ENCODE measurements around the gene RAB8B. TPM values are rescaled to one million over a fixed set of nuclear protein-coding genes. Genes with fewer than 3 reads are reported as not detected.
A peak's percentile ranks its signal among the peaks of the same experiment; 100 is the strongest.
"Not testable (repeated sequence)": the region's sequence is repeated elsewhere in the genome, so short reads cannot be mapped to it uniquely, and the experiment has no call there.

Gene RAB8B
- total RNA-seq, 2 experiments from 2014 or later: 231 to 239 TPM

DNA sequence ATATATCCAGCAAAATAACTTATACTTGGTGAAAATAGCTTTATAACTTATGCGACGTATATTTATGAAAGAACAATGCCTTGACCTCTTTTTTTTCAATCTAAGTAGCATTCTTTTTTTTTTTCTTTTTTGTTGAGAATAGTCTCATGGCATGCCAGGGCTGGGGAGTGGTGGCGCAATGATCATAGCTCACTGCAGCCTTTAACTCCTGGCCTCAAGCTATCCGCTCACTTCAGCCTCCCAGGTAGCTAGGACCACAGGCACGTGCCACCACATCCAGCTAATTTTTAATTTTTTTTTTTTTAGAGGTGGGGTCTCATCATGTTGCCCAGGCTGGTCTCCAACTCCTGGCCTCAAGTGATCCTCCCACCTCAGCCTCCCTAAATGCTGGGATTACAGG is 43.5 kb downstream of the RAB8B start:
- H3K9me3 Mint-ChIP-seq: peaks cover 2% of the 10 kb centered on the region
- no peak overlapping the region for H3K4me3 Mint-ChIP-seq
- DNase-seq: no peak
- H3K4me1 Mint-ChIP-seq: peaks cover 80% of the 10 kb centered on the region
- H3K27ac Mint-ChIP-seq: peak overlapping the region; percentile 52
- H3K27me3 Mint-ChIP-seq: no peaks in the 10 kb centered on the region
- H3K36me3 Mint-ChIP-seq: peaks cover 58% of the 10 kb centered on the region

GRCh38 chr15:63233667-63234423 is 44.4 kb downstream of the RAB8B start:
- H3K4me3 Mint-ChIP-seq: no peak overlapping the region
- peaks cover 56% of the 10 kb centered on the region for H3K36me3 Mint-ChIP-seq
- peaks cover 3% of the 10 kb centered on the region for H3K9me3 Mint-ChIP-seq
- no peaks in the 10 kb centered on the region for H3K27me3 Mint-ChIP-seq
- DNase-seq: no peak
- H3K4me1 Mint-ChIP-seq: peaks cover 80% of the 10 kb centered on the region
- peak overlapping the region; percentile 52 for H3K27ac Mint-ChIP-seq

DNA sequence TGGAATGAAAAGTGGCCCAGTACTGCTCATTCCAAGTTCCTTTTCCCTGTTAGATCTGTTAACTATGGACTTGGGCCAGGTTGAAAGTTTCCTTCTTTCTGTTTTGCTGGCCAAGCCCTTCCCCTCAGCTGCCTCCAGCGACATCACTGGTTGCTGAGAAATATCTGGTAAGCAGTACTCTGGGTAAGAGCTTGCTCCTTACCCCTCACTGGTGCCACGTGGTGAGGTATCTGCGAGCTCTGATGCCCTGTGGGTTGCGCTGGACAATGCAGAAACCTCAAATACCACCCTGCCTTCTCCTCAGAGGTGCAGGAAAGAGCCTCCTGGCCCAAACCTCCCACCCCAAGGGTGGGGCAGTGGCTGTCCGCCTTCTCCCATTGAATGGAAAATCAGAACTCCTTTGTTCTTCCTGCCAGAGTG is 45.1 kb downstream of the RAB8B start:
- no peak overlapping the region for H3K4me3 Mint-ChIP-seq
- H3K36me3 Mint-ChIP-seq: peaks cover 54% of the 10 kb centered on the region
- no peak for DNase-seq
- peaks cover 76% of the 10 kb centered on the region for H3K4me1 Mint-ChIP-seq
- no peaks in the 10 kb centered on the region for H3K27me3 Mint-ChIP-seq
- peak overlapping the region; percentile 66 for H3K27ac Mint-ChIP-seq
- H3K9me3 Mint-ChIP-seq: peaks cover 3% of the 10 kb centered on the region

- no peaks in the 10 kb centered on the region for H3K27me3 Mint-ChIP-seq
- peaks cover 3% of the 10 kb centered on the region for H3K9me3 Mint-ChIP-seq
- no peak overlapping the region for H3K27ac Mint-ChIP-seq
- no peak for DNase-seq
- no peak overlapping the region for H3K4me3 Mint-ChIP-seq
- H3K4me1 Mint-ChIP-seq: peaks cover 76% of the 10 kb centered on the region
- H3K36me3 Mint-ChIP-seq: peaks cover 61% of the 10 kb centered on the region
Measured at GRCh38 chr15:63236272-63236671, 46.9 kb downstream of the RAB8B start.

GRCh38 chr15:63237086-63237485 is 47.7 kb downstream of the RAB8B start:
- Mint-ChIP-seq H3K27ac (peak overlapping the region; percentile 1), H3K36me3 (peaks cover 66% of the 10 kb centered on the region), H3K4me1 (peaks cover 68% of the 10 kb centered on the region)
- not testable (repeated sequence) for H3K9me3 Mint-ChIP-seq, DNase-seq, H3K4me3 Mint-ChIP-seq, H3K27me3 Mint-ChIP-seq

- DNase-seq: no peak
- Mint-ChIP-seq H3K36me3 (peaks cover 75% of the 10 kb centered on the region), H3K4me1 (peaks cover 69% of the 10 kb centered on the region), H3K27ac (peak overlapping the region; percentile 36), H3K9me3 (peaks cover 3% of the 10 kb centered on the region), H3K4me3 (no peak overlapping the region), H3K27me3 (no peaks in the 10 kb centered on the region)
Measured at GRCh38 chr15:63238171-63238570, 48.8 kb downstream of the RAB8B start.

DNA sequence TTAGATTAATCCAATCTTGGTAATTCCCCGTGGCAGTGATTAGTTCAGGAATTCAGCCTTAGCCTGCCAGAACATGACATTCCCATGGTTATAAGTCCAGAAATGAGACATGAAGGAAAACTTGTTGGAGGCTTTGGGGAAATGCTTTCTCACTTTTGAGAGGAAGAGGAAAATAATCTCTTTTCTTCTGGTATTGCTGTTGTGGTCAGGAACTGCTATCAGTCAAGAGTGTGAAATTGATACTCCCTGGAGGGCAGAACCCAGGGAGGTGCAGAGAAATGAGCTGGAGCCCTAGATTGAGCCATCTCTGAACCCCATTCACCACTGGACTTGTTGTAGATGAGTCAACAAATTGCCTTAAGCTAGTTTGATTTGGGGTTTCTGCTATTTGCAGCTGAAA is 49.4 kb downstream of the RAB8B start:
- peak; percentile 41 for DNase-seq
- Mint-ChIP-seq H3K27ac (peak overlapping the region; percentile 58), H3K27me3 (no peaks in the 10 kb centered on the region), H3K36me3 (peaks cover 76% of the 10 kb centered on the region), H3K4me3 (no peak overlapping the region), H3K9me3 (peaks cover 3% of the 10 kb centered on the region), H3K4me1 (peaks cover 69% of the 10 kb centered on the region)

DNA sequence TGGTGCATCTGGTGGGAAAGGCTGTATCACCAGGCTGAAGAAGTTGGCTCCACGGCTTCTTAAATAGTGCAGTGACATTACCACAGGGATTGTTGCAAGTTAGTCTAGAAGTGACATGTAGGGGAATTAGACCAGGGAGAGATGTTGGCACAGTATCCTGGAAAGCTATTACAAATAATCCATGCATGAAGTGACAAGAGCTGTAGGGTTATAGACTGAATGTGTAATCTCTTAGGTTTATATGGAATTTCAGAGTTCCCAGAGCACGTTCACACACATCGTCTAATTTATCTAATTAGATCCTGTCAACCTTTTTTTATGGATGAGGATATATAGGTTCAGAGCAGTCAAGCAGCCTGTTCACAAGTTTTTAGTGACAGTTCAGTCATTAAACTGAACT is 50.7 kb downstream of the RAB8B start:
- peaks cover 3% of the 10 kb centered on the region for H3K9me3 Mint-ChIP-seq
- peaks cover 70% of the 10 kb centered on the region for H3K4me1 Mint-ChIP-seq
- H3K4me3 Mint-ChIP-seq: no peak overlapping the region
- H3K27me3 Mint-ChIP-seq: no peaks in the 10 kb centered on the region
- peak overlapping the region; percentile 76 for H3K27ac Mint-ChIP-seq
- H3K36me3 Mint-ChIP-seq: peaks cover 75% of the 10 kb centered on the region
- no peak for DNase-seq

GRCh38 chr15:63241316-63241715 is 51.9 kb downstream of the RAB8B start:
- H3K36me3 Mint-ChIP-seq: peaks cover 77% of the 10 kb centered on the region
- no peak for DNase-seq
- H3K9me3 Mint-ChIP-seq: peaks cover 3% of the 10 kb centered on the region
- no peak overlapping the region for H3K27ac Mint-ChIP-seq
- H3K4me1 Mint-ChIP-seq: peaks cover 71% of the 10 kb centered on the region
- no peak overlapping the region for H3K4me3 Mint-ChIP-seq
- no peaks in the 10 kb centered on the region for H3K27me3 Mint-ChIP-seq

DNA sequence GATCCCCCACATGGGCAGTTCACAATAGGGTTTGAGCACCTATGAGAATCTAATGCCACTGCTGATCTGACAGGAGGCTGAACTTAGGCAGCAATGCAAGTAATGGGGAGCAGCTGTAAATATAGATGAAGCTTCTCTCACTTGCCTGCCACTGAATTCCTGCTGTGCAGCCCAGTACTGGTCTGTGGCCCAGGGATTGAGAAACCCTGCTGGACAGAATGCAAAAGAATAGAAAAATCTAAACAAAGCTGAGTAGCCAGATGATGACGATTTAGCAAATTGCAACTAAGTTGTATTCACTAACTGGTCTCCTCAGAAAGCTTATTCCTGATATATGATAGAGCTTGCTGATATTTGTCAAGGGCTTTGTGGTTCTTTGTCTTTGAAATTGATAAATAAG is 53.7 kb downstream of the RAB8B start:
- Mint-ChIP-seq H3K4me3 (no peak overlapping the region), H3K27ac (peak overlapping the region; percentile 49), H3K9me3 (peaks cover under 1% of the 10 kb centered on the region), H3K4me1 (peaks cover 66% of the 10 kb centered on the region), H3K27me3 (no peaks in the 10 kb centered on the region), H3K36me3 (peaks cover 76% of the 10 kb centered on the region)
- no peak for DNase-seq

GRCh38 chr15:63243776-63244175 is 54.4 kb downstream of the RAB8B start:
- no peak for DNase-seq
- H3K4me1 Mint-ChIP-seq: peaks cover 63% of the 10 kb centered on the region
- peak overlapping the region; percentile 86 for H3K27ac Mint-ChIP-seq
- H3K4me3 Mint-ChIP-seq: no peak overlapping the region
- H3K9me3 Mint-ChIP-seq: no peaks in the 10 kb centered on the region
- peaks cover 76% of the 10 kb centered on the region for H3K36me3 Mint-ChIP-seq
- H3K27me3 Mint-ChIP-seq: no peaks in the 10 kb centered on the region

DNA sequence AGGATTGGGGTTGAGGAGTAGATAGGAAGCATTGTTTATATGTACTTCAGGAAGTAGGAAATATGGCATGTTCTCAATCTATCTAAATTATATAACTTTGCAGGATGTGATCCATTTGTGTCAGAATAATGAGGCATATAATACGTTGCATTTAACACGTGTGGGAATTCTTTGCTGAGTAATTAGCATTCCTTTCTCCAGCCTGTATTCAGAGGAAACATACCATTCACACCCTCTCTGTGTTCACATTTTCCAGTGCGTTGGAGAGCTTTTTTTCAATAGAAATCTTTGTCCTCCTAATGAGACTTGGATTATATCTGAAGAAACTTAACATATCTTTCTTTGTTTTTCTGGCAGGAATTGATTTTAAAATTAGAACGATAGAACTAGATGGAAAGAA is 55.0 kb downstream of the RAB8B start:
- H3K9me3 Mint-ChIP-seq: no peaks in the 10 kb centered on the region
- peaks cover 78% of the 10 kb centered on the region for H3K36me3 Mint-ChIP-seq
- H3K27me3 Mint-ChIP-seq: no peaks in the 10 kb centered on the region
- peaks cover 63% of the 10 kb centered on the region for H3K4me1 Mint-ChIP-seq
- no peak for DNase-seq
- peak overlapping the region; percentile 86 for H3K27ac Mint-ChIP-seq
- H3K4me3 Mint-ChIP-seq: no peak overlapping the region

DNA sequence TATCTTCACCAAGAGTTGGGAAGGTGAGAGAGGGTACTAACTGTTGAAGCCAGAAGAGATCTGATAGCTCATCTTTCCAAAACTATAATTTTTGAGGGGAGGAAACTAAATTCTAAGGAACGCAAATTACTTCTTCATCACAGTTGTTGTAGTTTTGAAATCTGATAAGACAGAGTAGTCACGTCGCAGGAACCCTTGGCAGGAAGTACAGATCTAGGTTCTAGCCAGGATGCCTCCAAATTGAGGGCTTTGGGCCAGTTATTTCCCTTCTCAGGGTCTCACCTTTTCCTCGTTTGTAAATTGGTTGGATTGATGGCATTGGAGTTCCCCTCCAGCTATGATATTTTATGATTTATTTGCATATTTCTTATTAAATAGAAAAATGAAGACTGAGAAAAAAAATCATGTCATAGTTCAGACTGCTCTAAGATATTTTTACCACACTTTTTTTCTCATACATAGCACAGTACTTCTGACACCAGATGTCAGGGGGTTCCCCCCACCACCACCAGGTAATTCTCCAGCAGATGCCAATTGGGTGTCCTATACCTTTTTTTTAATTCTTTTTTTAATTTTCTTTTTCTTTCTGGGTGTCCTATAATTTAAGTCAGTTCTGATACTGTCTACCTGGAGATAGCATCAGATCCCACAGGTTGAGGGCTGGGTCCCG is 55.7 kb downstream of the RAB8B start:
- Mint-ChIP-seq H3K36me3 (peaks cover 77% of the 10 kb centered on the region), H3K9me3 (no peaks in the 10 kb centered on the region), H3K27me3 (no peaks in the 10 kb centered on the region), H3K4me1 (peaks cover 59% of the 10 kb centered on the region), H3K4me3 (no peak overlapping the region), H3K27ac (peak overlapping the region; percentile 86)
- no peak for DNase-seq

DNA sequence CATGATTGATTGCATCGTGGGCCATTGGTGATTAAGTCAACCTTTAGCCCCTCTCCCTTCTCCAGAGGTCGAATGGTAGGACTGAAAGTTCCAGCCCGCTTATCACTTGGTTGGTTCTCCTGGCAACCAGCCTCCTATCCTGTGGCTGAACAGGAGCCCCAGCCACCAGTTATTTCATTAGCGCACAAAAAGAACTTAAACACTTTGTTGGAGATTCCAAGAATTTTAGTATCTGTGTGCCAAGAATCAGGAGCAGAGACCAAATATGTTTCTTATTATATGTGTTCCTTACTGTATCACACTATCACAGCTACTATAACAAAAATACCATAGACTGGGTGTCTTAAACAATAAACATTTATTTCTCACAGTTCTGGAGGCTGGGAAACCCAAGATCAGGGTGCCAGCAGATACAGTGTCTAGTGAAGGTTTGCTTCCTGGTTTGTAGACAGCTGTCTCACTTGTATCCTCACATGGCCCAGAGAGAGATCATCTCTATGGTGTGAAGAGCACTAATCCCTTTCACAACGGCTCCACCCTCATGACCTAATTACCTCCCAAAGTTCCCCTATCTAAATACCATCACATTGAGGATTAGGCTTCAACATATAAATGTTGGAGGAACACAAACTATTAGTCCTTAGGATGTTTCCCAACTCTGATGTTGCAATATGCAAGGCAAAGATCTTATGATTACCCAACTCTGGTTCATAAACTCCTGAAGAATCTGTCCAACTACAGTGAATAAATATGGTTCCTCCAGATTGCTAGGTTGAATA is 57.5 kb downstream of the RAB8B start:
- peak overlapping the region; percentile 70 for H3K27ac Mint-ChIP-seq

DNA sequence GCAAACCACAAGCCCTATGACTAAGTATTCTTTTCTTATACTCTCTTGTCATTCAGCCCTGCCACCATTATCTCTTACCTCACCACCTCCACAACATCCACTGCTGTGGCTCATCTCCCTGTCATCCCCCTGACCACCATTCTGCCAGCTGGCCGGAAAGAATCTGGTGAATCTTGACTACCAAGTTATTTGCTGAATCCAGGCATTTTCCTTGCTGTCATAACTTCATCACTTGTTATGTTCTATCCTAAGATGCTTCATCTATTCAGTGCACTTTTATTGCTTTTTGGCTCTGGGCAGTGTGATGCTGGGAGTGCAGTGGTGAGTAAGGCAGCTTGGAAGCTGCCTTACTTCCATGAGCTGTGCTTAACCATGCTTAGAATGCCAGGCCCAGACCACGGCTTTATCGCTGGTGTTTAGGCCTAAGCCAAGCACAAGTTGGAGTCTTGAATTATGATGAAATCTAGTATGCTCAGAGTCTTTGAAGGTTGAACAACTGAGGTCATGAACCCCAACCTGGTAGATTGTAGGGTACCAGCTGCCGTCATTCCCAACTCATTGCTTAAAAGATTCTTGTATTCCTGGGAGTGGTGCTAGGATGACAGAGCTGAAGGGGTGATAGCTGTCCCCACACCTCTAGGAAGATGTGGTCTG is 61.0 kb downstream of the RAB8B start:
- peak overlapping the region; percentile 42 for H3K27ac Mint-ChIP-seq
- H3K4me1 Mint-ChIP-seq: peaks cover 48% of the 10 kb centered on the region
- H3K36me3 Mint-ChIP-seq: peaks cover 64% of the 10 kb centered on the region
- no peak overlapping the region for H3K4me3 Mint-ChIP-seq
- H3K9me3 Mint-ChIP-seq: no peaks in the 10 kb centered on the region
- DNase-seq: no peak
- no peaks in the 10 kb centered on the region for H3K27me3 Mint-ChIP-seq

More for the DNA sequence above, 57.5 kb downstream of the RAB8B start:
- H3K4me1 Mint-ChIP-seq: peaks cover 60% of the 10 kb centered on the region
- H3K4me3 Mint-ChIP-seq: no peak overlapping the region
- H3K9me3 Mint-ChIP-seq: no peaks in the 10 kb centered on the region
- H3K36me3 Mint-ChIP-seq: peaks cover 78% of the 10 kb centered on the region
- DNase-seq: no peak
- no peaks in the 10 kb centered on the region for H3K27me3 Mint-ChIP-seq
